GM19372 (cell line): ENCODE results near the gene DDC.

ENCODE experiments used
- ATAC-seq: cut with Tn5 transposase; IDR thresholded peaks from one replicate; pipeline ENCODE4 v1.9.1; 2021; ENCODE audit warnings: mild to moderate bottlenecking, low read depth, moderate library complexity; ENCODE audit not compliant: unreplicated experiment

DDC gene, protein sequence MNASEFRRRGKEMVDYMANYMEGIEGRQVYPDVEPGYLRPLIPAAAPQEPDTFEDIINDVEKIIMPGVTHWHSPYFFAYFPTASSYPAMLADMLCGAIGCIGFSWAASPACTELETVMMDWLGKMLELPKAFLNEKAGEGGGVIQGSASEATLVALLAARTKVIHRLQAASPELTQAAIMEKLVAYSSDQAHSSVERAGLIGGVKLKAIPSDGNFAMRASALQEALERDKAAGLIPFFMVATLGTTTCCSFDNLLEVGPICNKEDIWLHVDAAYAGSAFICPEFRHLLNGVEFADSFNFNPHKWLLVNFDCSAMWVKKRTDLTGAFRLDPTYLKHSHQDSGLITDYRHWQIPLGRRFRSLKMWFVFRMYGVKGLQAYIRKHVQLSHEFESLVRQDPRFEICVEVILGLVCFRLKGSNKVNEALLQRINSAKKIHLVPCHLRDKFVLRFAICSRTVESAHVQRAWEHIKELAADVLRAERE

DNA sequence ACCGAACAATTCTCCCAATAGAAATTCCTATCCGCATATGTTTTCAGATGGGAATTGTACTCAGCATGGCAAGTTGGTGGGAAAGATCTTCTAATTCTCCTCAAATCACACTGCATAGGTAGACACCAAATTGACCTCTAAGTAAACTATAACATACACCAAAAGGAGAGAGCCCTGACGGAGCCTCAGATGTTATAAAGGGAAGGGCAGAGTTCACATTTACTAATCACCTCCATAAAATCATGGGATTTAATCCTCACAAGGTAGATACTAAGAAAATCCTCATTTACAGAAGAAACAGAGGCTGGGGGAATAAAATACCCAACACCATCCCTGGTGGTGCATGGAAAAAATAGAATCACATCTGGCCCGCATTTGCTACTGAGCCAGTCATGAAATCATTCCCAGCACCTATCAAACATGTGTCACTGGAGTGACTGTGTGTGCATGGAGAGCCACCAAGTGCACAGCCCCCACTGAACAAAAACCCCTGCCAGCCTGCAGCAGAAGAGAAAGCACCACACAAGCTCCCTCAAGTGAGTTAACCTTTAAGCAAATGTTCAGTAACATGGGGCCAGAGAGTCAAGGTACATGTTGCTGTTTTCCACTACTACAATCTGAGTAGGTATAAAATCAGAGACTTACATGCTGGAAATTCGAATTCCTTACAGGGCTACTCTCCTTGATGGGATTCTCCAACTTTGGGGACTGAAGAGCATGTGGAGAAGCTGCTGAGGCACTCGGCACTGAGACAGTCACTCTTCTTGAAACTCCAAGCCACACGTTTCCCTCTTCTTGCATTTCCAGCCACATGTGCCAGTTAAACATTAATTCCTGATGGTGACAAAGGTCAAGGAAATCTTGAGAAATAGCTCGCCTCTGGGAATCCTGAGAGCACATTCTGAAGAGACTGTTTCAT, at the start of gene DDC:
Gene DDC (minus strand): TSS at position 766 of the 919 bp plus-strand sequence. CDS start 21,320 bp downstream, outside the sequence.
- ATAC-seq = no peak

DNA sequence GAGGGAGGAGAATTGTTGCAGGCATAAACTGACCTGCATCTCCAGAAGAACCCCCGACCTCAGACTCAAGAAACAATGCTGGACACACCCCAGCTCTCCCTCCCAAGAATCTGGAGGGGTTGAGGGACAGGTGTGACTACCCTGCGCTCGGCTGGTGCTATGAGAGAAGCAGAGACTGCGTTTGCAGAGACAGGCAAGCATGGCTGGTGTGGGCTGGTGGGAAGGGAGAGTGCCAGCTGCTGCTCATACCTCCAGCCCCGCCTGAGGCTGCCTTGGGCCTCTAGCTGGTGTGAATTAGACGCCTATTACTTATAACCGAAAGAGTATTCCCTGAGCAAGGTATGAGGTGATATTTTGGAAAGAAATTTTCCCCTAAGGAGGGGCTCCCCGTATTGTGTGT, 48.3 kb upstream of the DDC start:
- ATAC-seq = no peak

DNA sequence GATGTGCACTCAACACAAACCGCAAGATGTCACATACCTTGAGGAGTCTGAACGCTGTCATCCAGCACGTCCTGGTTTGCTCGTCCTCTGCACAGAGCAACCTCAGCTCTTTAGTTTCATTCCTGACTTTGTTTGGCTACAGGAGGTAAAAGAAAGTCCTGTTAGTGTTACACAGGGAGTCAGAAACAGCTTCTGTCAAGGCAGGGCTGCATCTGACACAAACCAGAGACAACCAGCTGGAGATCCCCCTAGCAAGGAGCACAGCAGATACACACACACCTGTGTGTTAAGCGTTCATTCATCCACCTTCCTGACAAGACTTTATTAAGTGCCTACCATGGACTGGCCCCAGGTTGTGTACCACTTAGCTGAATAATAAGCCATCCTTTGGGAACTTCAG, 47.5 kb upstream of the DDC start:
- no peak for ATAC-seq

DNA sequence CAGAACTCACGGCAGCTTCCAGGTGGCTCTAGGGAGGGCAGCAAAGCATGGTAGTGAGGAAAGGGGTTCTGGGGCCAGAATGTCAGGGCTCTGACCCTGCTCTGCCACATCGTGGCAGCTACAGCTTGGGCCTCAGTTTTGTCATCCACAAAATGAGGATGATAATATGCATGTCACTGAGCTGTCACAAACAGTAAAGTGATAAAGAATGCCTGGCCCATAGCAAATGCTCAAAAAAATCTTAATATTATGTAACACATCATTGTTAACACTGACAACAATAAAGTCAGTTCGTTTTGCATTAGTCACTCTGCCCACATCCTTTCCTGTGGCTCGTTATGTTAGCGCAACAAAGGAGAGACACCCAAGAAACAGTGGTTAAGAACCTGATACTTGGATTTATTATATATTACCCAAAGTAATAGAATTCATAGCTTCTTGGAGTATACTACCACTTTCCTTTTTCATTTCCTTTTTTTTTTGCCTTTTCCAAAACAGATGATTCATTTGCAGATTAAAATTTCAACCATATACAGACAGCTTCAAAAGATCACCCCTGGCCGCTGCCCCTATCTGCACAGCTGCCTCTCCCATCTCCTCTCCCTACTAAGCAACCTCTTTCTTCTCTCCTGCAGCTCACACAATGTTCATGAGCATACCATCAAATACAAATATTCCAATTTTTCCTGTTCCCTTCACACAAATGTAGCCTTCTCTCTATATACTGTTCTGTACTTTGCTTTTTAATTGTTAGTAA, 45.5 kb upstream of the DDC start:
- peak; percentile 54 for ATAC-seq

DNA sequence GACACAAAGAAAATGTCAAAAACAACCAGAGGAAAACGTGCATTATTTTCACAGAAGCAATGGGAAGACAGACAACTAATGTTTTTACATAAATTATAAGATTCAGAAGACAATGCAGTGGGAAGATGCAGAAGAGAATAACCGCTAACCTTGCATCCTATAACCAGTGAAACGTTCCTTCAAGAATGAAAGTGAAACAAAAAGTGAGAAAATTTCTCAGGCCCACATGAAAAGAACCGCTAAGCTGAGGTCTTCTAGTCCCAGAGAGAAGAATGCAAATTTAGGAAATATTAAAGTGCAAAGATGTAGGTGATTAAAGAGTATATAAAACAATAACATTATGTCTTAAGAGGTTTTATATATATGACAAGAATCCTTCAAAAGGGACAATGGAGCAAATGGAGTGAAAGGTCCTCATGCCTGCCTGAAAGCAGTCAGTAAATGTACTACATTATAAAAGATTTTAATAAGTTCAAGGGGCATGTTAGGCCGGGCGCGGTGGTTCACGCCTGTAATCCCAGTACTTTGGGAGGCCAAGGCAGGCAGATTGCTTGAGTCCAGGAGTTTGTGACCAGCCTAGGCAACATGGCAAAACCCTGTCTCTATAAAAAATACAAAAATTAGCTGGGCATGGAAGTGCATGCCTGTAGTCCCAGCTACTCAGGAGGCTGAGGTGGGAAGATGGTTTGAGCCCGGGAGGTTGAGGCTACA, 43.1 kb upstream of the DDC start:
- ATAC-seq = no peak

DNA sequence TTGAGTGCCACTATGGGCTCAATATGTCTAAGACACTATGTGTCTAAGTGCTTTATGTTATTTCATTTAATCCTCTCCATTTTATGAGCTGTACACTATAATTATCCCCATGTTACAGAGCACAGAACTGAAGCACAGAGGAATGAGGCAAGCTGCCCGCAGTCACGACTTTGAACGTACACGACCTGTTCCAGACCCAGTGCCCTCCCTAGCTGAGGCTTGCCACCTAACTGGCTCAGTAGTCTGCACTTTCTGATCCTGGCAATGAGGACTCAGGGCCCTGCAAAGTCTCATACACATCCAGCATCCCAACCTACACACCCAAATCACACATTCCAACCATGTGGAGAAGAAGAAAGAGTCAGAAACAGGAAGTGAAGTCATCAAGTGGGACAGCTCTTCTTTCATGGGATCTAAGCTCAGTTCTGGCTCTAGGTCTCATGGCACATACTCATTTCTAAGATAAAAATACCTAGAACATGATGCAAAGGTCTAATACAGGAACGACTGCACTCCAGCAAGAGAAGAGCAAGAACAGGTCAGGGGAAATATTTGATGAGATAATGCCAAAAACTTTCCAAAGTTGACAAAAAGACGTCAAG, 42.4 kb upstream of the DDC start:
- ATAC-seq = no peak

DNA sequence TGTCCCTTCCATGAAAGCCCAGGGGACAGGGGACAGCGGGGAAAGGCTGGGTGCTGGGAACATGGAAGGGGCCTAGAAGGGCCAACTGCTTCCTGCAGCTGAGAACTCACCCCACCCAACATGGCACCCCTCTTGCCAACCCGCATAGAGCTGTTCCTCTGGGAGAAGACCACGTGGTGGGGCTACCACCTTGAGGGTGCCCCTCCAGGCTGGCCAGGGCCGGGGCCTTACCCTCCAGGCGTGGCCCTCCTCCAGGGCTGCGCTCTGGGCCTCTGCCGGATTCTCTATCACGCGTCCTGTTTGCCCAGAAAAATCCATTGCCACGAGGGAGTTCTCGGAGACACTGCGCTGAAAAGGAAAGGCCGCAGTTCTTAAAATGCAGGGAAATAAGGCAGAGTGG, 39.9 kb upstream of the DDC start:
- ATAC-seq = no peak

DNA sequence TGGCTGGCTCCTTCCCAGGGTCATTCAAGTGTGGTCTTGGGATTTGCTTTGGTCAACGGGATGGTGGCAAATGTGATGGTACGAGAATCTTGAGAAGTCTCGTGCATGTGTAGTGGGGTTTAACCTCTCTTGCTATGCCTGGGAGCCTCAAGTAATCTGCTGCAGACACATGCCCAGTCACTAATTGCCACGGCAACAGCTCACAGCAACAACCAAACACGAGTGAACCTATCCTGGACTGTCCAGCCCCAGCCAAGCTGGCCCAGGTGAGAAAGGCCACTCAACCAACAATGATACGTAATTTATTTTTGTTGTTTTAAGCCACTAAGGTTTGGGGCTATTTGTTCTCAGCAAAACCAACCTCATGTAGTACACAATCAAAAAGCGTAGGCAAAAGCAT, 38.1 kb upstream of the DDC start:
- no peak for ATAC-seq

DNA sequence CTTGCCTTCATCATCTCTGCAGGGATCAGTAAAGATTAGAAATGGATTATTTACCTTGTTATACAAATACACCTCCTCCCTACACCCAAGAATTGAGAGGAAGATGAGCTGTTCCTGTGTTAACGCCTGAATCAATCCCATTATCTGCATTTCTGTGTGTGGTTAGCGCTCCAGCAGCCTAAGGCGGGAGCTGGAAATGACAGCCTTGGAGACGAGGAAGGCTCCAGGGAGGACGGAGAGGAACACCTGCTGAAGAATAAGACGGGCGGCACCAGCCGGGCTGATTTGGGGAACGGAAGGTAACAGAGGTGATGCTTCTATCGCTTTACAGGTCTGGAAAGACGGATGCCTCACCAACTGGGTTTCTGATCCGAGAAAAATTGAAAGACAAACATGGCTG, 34.2 kb upstream of the DDC start:
- no peak for ATAC-seq

DNA sequence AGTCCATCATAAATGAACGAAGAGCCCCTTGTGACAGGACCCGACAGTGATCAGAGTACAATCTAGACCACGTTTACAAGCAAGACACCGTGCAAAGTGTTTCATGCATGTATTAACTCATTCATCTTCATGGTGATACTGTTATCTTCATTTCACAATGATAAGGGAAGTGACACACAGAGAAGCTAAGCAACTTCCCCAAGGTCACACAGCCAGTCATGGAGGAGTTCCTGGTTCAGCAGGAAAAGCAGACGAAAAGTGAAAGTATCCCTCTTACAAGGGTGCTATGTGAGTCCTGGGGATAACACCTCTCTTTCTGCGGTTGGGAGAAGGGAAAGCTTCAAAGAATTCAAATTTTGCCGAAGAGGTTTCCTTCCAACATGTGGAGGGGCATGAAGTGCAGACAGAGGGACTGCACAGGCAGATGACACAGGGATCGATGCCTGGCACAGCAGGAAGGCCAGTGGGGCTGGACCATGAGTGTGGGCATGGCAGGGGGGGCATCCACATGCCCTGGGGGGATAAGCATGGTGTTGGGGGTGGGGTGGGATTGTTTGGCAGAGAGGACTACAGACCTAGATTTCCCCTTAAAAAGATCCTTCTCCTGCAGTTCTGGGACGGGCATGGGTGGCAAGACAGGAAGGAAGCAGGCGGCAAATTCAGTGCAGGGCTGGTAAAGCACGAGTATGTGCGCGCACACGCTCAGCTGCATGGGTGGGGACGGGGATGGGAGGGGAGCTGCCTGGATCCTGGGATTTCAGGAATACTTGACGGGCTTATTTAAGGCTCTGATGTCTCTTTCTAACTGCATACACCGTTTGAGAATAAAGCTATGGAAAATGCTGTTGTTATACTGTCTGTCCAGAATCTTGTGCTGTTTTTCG, 33.5 kb upstream of the DDC start:
- no peak for ATAC-seq

DNA sequence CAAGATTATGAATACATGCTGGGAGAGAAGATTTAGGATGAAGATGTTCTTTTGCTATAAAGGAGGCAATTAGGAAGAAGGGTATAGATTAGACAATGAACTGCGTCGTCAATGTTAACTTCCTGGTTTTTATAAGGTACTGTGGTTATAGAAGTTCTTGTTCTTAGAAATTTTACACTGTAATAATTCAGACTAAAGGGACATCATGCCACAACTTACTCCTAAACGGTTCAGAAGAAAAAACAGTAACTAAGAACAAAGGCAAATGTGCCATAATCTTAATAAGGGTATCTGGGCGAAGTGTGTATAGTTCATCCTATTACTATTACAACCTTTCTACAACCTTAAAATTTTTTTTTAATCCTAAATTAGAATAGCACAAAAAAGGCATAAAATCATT, 31.3 kb upstream of the DDC start:
- no peak for ATAC-seq

DNA sequence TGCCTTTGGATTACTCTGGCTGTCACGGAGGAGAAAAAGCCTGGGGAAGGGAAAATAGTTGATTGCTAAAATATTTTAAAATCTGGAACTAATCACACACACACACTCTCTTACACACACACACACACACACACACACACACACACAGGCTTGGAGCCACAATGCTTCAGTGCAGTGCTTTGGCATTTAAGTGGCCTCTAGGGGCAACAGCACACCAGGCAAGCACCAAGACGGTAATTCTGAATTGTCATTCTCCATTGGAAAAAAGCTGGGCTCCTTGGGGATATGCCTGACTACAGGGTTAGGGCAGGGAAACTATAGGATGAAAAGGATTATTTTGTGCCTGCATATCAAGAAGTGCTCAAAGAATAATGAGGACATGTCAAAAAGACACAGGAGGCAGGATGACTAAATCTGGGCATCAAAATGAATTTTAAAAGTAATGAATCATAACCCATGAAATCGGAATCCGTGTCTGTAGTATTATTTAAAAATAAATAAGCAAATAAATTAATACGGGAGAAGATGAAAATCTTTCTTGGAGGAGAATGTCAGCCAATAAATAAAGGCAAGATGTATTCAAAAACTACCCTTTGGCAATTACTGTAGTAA, 30.4 kb upstream of the DDC start:
- no peak for ATAC-seq

DNA sequence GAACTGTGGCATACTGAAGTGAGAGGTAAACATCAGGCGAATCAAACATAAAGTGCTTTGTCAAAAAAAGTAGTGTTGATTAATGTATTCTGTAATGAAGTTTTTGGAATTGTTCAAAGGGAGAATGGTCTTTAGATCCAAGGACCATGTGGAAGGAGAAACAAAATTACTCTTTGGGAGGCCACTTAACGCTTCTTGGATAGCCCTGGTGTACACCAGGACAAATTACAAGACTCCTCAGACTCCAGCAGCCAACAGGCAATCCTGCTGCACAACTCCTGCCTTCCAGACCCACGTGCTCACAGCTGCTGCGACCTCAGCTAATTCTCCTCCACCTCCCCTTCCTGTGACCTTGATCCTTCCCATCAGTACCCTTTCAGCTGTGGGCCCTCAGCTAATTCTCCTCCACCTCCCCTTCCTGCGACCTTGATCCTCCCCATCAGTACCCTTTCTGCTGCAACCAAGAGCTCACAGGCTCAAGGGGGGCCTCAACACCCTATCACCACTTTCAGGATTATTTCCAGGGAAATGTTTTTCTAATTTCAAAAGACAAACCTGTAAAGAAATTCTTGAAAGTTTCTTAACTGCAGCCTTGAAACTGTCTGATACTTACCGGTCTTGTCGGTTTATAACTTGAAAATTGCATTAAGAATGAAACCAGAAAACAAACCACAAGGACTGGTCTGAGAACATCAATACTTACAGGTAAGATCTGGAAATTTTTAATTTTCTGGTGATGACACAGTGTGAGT, 29.7 kb upstream of the DDC start:
- no peak for ATAC-seq

DNA sequence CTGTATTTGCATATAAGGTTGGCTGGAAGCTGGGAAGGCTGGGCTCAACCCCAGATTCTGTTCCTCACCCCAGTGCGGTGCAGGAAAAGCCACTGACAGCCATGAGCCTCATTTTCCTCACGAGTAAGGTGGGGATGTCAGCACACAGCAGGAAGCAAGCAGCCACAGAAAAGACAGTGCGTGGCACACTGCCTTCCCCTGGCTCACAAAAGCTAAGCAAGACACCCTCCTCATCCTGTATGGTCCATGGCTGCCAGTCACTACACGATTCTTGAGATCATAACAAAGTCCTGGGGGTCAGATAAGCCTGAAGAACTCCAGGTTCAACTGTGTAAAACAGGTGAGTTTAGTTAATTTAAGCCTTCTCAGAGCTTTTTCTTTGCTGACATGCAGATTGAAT, 28.9 kb upstream of the DDC start:
- no peak for ATAC-seq

DNA sequence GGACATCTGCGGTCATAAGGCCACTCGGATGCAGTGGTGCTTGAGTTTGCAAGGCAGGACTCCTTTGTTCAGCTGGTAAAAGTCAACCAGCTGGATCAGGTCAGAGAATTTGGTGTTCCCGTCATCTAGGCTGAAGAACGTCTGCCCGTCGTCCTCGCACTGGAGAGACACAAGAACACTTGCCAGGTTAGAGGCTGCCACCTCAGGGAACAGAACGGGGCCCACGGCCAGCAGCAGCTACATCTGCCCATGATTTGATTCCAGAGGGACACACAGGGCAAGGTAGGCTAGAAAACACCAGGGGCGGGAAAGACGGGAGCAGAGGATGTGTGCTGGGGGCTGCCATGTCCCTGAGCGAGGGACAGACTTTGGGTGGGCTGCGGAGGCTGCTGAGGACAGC, 27.7 kb upstream of the DDC start:
- no peak for ATAC-seq

DNA sequence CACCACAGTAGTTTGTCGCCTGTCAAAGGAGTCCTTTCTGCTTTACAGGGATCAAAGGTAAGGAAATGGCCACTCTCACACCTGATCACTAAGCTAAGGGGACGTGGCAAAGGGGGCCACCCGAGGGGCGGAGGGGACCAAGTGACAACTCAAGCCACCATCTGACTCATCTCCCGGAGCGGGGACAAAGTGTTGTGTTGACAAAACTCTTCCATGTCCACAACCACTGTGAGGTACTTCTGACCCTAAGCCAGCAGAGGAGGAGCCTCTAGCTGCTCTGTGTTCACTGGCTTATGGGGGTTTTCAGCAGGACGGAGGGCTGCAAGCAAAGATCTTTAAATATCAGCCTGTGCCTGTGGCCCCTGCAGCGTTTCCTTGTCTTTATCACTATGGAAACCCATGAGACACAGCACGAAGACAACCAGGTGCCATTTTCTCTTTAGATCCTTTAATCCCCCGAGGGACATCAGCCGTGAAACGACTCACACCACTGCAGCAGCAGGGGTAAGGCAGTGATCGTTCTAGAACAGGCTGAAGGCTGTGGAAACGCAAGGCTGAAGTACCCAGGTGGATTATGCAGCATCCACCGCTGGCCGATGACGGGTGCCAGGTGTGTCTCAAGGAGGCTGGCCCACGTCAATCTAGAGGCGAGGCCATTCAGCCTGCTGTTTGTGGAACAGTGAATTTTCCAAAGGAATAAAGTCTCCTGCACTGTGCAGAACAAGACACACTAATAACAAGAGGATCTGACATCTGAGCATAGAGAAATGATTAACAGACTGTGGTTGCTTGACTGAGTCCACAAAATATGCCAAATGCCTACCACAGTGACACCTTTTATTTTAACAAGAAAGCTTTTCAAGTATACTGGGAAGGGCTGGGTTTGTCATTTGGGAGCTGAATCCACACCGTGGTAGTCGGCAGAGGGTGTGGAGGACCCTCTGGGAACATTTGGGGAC, 26.6 kb upstream of the DDC start:
- peak; percentile 46 for ATAC-seq

DNA sequence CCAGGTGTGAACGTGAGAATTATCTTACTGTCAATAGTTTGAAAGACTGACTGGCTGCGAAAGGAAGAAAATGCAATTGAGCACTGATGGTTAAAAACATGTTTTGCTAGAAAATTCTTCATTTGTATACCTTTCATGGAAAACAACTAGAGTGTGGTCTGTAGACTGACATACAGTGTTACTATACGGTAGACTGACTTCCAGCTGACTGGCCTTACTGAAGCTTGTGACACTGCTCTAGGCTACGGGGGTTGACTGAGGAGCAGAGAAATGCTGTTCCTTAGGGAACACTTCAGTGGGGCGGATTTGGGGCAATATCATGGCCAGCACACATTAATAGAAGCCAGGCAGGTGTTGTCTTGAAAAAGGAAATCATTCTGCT, 25.9 kb upstream of the DDC start:
- ATAC-seq = no peak
